ENCODE data around the gene KRTAP10-1. TPM values are rescaled to one million over a fixed set of nuclear protein-coding genes. Genes with fewer than 3 reads are reported as not detected.
"Not testable (repeated sequence)": the region's sequence is repeated elsewhere in the genome, so short reads cannot be mapped to it uniquely, and the experiment has no call there.

The KRTAP10-1 gene, protein sequence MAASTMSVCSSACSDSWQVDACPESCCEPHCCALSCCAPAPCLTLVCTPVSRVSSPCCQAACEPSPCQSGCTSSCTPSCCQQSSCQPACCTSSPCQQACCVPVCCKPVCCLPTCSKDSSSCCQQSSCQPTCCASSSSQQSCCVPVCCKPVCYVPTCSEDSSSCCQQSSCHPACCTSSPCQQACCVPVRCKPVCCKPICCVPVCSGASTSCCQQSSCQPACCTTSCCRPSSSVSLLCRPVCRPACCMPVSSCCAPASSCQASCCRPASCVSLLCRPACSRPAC
- polyA plus RNA-seq (ENCODE audit: insufficient read length in 10 of 10) = not detected
- long read RNA-seq, donor 1 = 0 reads
- long read RNA-seq, donor 2 = 0 reads
- long read RNA-seq, donor 3 = 0 reads
- long read RNA-seq, donor 4 = 0 reads
- long read RNA-seq, donor 5 = 0 reads
- long read RNA-seq, donor 6 = 0 reads
- long read RNA-seq, donor 7 = 0 reads
- long read RNA-seq, donor 8 = 0 reads
- long read RNA-seq, donor 9 = 0 reads

GRCh38 chr21:44539991-44540666 is at the start of gene KRTAP10-1:
Gene KRTAP10-1 (minus strand): TSS chr21:44540195. CDS start chr21:44540150, 45 bp downstream.
- no peak for DNase-seq

- DNase-seq = no peak
Measured at GRCh38 chr21:44589094-44589493, 49.1 kb upstream of the KRTAP10-1 start.

DNA sequence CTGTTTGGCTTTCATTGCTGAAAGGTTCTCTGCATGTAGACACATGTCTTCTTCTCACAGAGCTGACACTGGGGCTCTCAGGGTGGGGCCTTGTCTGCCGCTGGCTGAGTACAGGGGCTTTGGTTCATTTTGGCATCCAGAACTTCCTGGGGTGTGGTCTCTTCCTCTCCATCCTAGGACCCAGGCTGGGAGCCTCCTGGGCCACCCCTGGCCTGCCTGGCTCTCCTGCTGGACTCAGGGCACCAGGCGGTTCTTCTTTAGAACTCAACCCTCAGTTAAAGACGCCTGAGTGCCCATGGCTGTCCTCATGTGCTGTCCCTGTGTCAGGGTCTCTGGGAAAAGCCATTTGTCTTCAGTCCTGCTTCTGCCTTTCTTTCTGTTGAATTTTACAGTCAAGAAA is 45.9 kb upstream of the KRTAP10-1 start:
- DNase-seq = no peak

- no peak for DNase-seq
Measured at GRCh38 chr21:44583800-44584147, 43.8 kb upstream of the KRTAP10-1 start.

DNA sequence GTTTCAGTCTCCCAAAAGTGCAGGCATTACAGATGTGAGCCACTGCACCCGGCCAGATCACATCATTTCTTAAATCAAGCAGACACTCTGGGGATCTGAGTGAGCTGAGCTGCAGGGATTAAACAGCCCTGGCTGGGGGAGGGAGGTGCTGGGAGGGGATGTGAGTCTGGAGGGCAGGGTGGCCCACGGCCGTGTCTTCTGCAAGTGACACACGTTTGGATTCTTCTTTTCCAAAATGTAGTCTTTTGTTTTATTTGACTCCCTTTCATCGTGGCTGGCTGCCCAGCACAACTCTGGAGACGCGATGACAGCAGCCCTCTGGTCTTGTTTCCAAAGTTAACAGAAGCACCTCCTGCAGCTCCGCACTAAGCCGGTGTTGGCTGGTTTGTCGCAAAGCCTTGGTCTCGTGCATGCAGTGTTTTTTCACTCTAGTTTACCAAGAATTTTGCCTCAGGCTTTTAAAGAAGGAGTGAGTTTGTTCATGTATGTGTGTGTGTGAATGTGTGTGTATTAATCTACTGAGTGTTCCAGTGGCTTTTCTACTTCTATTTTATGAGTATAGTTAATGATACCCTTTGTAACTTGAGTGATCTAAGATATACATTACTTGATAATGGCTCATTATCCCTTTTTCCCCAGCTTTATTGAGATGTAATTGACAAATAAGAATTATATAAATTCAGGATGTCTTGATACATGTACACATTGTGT is 43.2 kb upstream of the KRTAP10-1 start:
- DNase-seq = peak in 2 of 3 donors; percentile 16 to 50

GRCh38 chr21:44582055-44582454 is 42.1 kb upstream of the KRTAP10-1 start:
- DNase-seq = no peak

- DNase-seq = no peak
Measured at GRCh38 chr21:44581158-44581557, 41.2 kb upstream of the KRTAP10-1 start.

DNA sequence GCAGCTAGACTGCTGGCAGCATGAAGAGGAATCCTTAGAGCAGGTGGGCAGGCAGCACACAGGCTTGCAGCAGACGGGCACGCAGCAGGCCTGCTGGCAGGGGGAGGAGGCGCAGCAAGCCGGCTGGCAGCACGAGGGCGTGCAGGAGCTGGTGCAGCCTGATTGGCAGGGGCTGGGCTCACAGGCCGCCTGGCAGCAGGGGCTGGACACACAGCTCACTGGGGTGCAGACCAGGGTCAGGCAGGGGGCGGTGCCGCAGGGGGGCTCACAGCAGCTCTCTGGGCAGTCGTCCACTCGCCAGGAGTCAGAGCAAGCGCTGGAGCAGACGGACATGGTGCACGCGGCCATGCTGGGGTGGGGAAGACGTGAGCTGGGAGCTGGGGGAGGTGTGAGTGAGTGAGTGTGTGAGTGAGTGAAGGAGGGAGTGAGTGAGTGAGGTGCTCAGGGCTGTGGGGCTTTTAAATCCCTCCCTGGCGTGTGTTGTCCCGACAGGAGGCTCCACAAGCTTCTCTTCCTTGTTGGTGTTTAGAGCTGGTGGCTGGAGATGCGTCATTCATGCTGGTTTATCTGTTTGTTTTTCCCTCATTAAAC is 40.3 kb upstream of the KRTAP10-1 start, which contains the start of gene KRTAP10-5:
KRTAP10-5 (minus strand) TSS at position 374 of the 591 bp plus-strand sequence; CDS start at position 348, 26 bp downstream.
- DNase-seq = not testable (repeated sequence)

- no peak for DNase-seq
Measured at GRCh38 chr21:44579833-44580144, 39.8 kb upstream of the KRTAP10-1 start.

GRCh38 chr21:44579056-44579832 is 39.2 kb upstream of the KRTAP10-1 start:
- no peak for DNase-seq

- no peak for DNase-seq
Measured at GRCh38 chr21:44578371-44579055, 38.5 kb upstream of the KRTAP10-1 start.

- DNase-seq = no peak
Measured at GRCh38 chr21:44576025-44576420, 36.0 kb upstream of the KRTAP10-1 start.

- no peak for DNase-seq
Measured at GRCh38 chr21:44575307-44576024, 35.5 kb upstream of the KRTAP10-1 start.

DNA sequence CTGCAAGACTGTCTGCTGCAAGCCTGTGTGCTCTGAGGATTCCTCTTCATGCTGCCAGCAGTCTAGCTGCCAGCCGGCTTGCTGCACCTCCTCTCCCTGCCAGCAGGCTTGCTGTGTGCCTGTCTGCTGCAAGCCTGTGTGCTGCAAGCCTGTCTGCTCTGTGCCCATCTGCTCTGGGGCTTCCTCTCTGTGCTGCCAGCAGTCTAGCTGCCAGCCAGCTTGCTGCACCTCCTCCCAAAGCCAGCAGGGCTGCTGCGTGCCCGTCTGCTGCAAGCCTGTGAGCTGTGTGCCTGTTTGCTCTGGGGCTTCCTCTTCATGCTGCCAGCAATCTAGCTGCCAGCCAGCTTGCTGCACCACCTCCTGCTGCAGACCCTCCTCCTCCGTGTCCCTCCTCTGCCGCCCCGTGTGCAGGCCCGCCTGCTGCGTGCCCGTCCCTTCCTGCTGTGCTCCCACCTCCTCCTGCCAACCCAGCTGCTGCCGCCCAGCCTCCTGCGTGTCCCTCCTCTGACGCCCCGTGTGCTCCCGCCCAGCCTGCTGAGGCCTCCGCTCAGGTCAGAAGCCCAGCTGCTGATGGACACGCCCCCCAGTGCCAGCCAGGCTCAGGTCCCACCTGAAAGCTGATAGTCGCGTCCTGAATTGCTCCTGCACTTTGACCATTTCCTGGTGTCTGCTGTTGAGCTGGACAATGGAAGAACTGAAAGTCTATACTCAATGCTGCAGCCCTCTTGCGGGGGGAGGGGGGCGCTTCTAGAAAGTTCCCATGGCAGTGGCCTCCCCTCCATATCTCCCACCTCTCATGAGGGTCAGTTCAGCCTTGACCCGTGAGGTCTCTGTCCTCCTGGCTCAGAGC is 34.7 kb upstream of the KRTAP10-1 start:
- DNase-seq = no peak

GRCh38 chr21:44573630-44574456 is 33.8 kb upstream of the KRTAP10-1 start, which contains the start of gene KRTAP10-4:
Gene KRTAP10-4 (plus strand): TSS chr21:44573729. CDS start chr21:44573759, 30 bp downstream.
- DNase-seq = not testable (repeated sequence)

DNA sequence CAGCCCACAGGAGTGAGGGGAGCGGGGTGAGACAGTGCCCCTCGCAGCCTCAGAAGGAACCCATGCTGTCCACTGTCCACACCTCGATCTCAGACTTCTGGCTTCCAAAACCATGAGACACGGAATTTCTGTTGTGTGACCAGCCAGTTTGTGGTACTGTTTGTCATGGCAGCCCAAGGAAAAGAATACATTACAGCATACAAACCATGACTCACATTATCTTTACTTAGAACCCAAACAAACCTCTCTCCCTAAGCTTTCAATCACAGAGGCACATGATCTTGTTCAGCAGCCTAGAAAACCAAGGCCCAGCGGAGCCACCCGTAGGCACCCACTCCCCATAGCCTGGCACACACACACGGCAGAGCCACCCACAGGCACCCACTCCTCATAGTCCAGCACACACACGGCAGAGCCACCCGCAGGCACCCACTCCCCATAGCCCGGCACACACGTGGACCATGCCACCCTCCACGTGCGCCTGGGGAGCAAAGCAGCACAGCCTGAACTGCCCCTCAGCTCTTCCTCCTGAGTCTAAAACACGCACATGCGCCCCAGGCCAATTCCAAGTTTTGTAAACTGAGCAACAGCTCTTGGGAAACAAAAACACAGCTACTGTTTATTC is 33.1 kb upstream of the KRTAP10-1 start:
- no peak for DNase-seq

All from muscle of back (tissue), 13 donors.